ENCODE measurements around the gene LCOR. TPM values are rescaled to one million over a fixed set of nuclear protein-coding genes. Genes with fewer than 3 reads are reported as not detected.

The LCOR gene
- total RNA-seq, 1 experiment from 2014 or later, result 42.1 TPM

- TF ChIP-seq CTCF (conservative IDR thresholded peaks at IDR 0.05), result peak; percentile 90
- H3K18ac ChIP-seq (ENCODE audit: insufficient read length, low read depth, low read length), result no peak overlapping the region
- peak overlapping the region; percentile 69 to 78; a peak in 4 of 5 replicates for H3K4me3 Mint-ChIP-seq
Measured at GRCh38 chr10:96830511-96831199, 1.4 kb upstream of the LCOR start.

More at GRCh38 chr10:96830511-96831199, 1.4 kb upstream of the LCOR start:
- Histone ChIP-seq H2BK20ac (ENCODE audit: low read depth, low read length, poor library complexity, severe bottlenecking) (no peak overlapping the region), H2BK15ac (ENCODE audit: low read depth, low read length) (no peak overlapping the region), H3K79me2 (ENCODE audit: insufficient read depth, low read length) (peaks cover 6% of the 10 kb centered on the region; the same call in 1 of the 2 replicates), H3K4me2 (ENCODE audit: insufficient read depth, insufficient read length, low read length) (peak overlapping the region; percentile 62), H3K4me1 (ENCODE audit: insufficient read depth, low read length) (no peaks in the 10 kb centered on the region; the same call in 1 of the 2 replicates), H3K9me3 (ENCODE audit: control insufficient read depth, low read depth, low read length) (no peaks in the 10 kb centered on the region), H4K91ac (ENCODE audit: insufficient read length, low read depth, low read length) (no peak overlapping the region), H2BK12ac (ENCODE audit: insufficient read length, low read depth, low read length) (no peak overlapping the region), H2BK5ac (ENCODE audit: insufficient read length, low read length) (no peak overlapping the region), H2BK120ac (ENCODE audit: low read depth, low read length, poor library complexity, severe bottlenecking) (no peak overlapping the region), H3K79me1 (ENCODE audit: insufficient read depth, low read depth, low read length, poor library complexity, severe bottlenecking) (no peaks in the 10 kb centered on the region), H2AK5ac (ENCODE audit: insufficient read length, low read length) (no peak overlapping the region), H3T11ph (ENCODE audit: low read length) (no peak overlapping the region), H3K27me3 (ENCODE audit: insufficient read depth, low read length) (no peaks in the 10 kb centered on the region), H3K14ac (ENCODE audit: insufficient read depth, low read length) (no peak overlapping the region), H3K9ac (ENCODE audit: extremely low read depth, insufficient read length, low read length) (no peak overlapping the region), H4K20me1 (ENCODE audit: control insufficient read depth, insufficient read depth, insufficient read length) (no peaks in the 10 kb centered on the region), H3K23ac (ENCODE audit: insufficient read length, low read depth, low read length) (no peak overlapping the region), H3K23me2 (ENCODE audit: insufficient read length, low read depth, low read length, poor library complexity, severe bottlenecking) (peaks cover 3% of the 10 kb centered on the region), H3K27ac (ENCODE audit: insufficient read length, low read depth, low read length) (no peak overlapping the region), H3K56ac (ENCODE audit: insufficient read length, low read depth, low read length) (no peak overlapping the region), H4K8ac (replicated peaks; ENCODE audit: insufficient read length, low read depth, low read length) (no peak overlapping the region), H2AFZ (ENCODE audit: low read length) (no peak overlapping the region), H4K5ac (ENCODE audit: insufficient read length, low read depth, low read length) (no peak overlapping the region), H3K4ac (ENCODE audit: low read depth, low read length) (no peak overlapping the region)
- DNase-seq, result peak; percentile 71
- H3K9me3 Mint-ChIP-seq, result no peaks in the 10 kb centered on the region
- peaks cover 9% of the 10 kb centered on the region; the same call in 1 of the 2 replicates for H3K27me3 Mint-ChIP-seq (ENCODE audit: low read depth)
- WGBS (ENCODE audit: extremely low coverage, insufficient read length, low lambda C conversion rate), result no CpG with 5 or more reads among the region's 17 CpGs
- peaks cover 26 to 34% of the 10 kb centered on the region in 2 experiments for H3K4me1 Mint-ChIP-seq
- H3K27ac Mint-ChIP-seq, result no peak overlapping the region
- peaks cover 2 to 11% (median 3%) of the 10 kb centered on the region in 3 experiments; a peak in 6 of 7 replicates for H3K36me3 Mint-ChIP-seq (ENCODE audit: insufficient read depth in 1 of 3, low read depth in 3 of 3)

All from H9 (cell line).